GM12878 (cell line): ENCODE results near the gene RPGRIP1. TPM values are rescaled to one million over a fixed set of nuclear protein-coding genes. Genes with fewer than 3 reads are reported as not detected.

Source experiments
- ATAC-seq: fragments of 200-7000 bp; cut with Tn5 transposase; 3 replicates; pipeline ENCODE4 v1.9.1; 2020; ENCODE audit warnings: mild to moderate bottlenecking, moderate library complexity
- BruUV-seq: library from RNA; stranded (reverse); fragments of 400-500 nt; replicated peaks from 2 replicates; lab custom pipeline; 2021; lab: Mats Ljungman, UMichigan
- CTCF ChIA-PET: fragments of 300-600 bp; sonication (Branson Sonifier 250); formaldehyde crosslinking; extraction: SDS; loops from one replicate; lab custom pipeline; 2021; ENCODE audit warnings: inconsistent platforms; lab: Yijun Ruan, JAX
- POLR2A ChIA-PET: fragments of 350-600 bp; formaldehyde crosslinking; extraction: SDS; loops from one replicate; lab custom pipeline; 2021; ENCODE audit warnings: inconsistent platforms; lab: Charles Lee
- RAD21 ChIA-PET: fragments of 300-600 bp; sonication (Branson Sonifier 250); formaldehyde crosslinking; loops from one replicate; lab custom pipeline; 2023; ENCODE audit warnings: antibody characterized with exemption; ENCODE audit not compliant: unreplicated experiment; lab: Charles Lee
- SMC1A ChIA-PET: fragments of 300-600 bp; sonication (Branson Sonifier 250); formaldehyde crosslinking; loops from one replicate; lab custom pipeline; 2023; ENCODE audit not compliant: unreplicated experiment, uncharacterized antibody; lab: Charles Lee
- DNase-seq: peaks from one replicate; pipeline ENCODE4 v3.0.0-alpha.2; 2011; ENCODE audit warnings: low read depth, low spot score
- FAIRE-seq: peaks from 3 replicates; lab custom pipeline; 2011; peaks lifted over from hg19 to GRCh38; lab: Jason Lieb, UNC
- H2AFZ ChIP-seq: 2 replicates; pipeline ENCODE4 v1.6.0; 2011; ENCODE audit warnings: low read depth, low read length, control low read depth; ENCODE audit not compliant: control insufficient read depth
- H3K27ac ChIP-seq: 2 replicates; pipeline ENCODE4 v1.5.1; 2011; ENCODE audit warnings: control low read depth; ENCODE audit not compliant: control insufficient read depth, insufficient read depth
- H3K27me3 ChIP-seq, 2 experiments: replicated peaks in 1 of 2; 2 replicates each; pipeline versions ENCODE4 v1.6.0 to v1.6.1; 2011; ENCODE audit warnings: low read length in 1 of 2; ENCODE audit not compliant: control insufficient read depth in 2 of 2, insufficient read depth in 2 of 2
- H3K36me3 ChIP-seq, 2 experiments: 2 replicates each; pipeline ENCODE4 v1.5.1; 2011; ENCODE audit warnings: low read length in 1 of 2; ENCODE audit not compliant: control insufficient read depth in 2 of 2, insufficient read depth in 2 of 2
- H3K4me1 ChIP-seq: 2 replicates; pipeline ENCODE4 v1.6.1; 2011; ENCODE audit warnings: mild to moderate bottlenecking, low read length, moderate library complexity, mixed read lengths; ENCODE audit not compliant: control insufficient read depth, insufficient read depth
- H3K4me2 ChIP-seq: 2 replicates; pipeline ENCODE4 v1.6.0; 2011; ENCODE audit warnings: control low read depth; ENCODE audit not compliant: control insufficient read depth, insufficient read depth
- H3K4me3 ChIP-seq: fragments of 200-600 bp; sonication (generic); 2 replicates; pipeline ENCODE4 v1.5.1; 2016
- H3K79me2 ChIP-seq: 2 replicates; pipeline ENCODE4 v1.6.0; 2011; ENCODE audit warnings: low read length; ENCODE audit not compliant: control insufficient read depth, insufficient read depth
- H3K9ac ChIP-seq: 2 replicates; pipeline ENCODE4 v1.8.0; 2011; ENCODE audit warnings: low read length, control low read depth, mixed read lengths; ENCODE audit not compliant: control insufficient read depth, insufficient read depth
- H3K9me3 ChIP-seq: replicated peaks from 3 replicates; pipeline ENCODE4 v1.5.1; 2011; ENCODE audit warnings: mild to moderate bottlenecking, low read length; ENCODE audit not compliant: control insufficient read depth, insufficient read depth
- H4K20me1 ChIP-seq: 2 replicates; pipeline ENCODE4 v1.6.0; 2011; ENCODE audit not compliant: control insufficient read depth, insufficient read depth
- BCL11A ChIP-seq: IDR thresholded peaks from 2 replicates; pipeline ENCODE4 v1.6.1; 2011; ENCODE audit warnings: low read depth, low read length
- CEBPZ ChIP-seq: fragments of 150-350 bp; IDR thresholded peaks from 2 replicates; pipeline ENCODE4 v1.6.1; 2016; ENCODE audit warnings: low read depth, low read length
- CUX1 ChIP-seq: IDR thresholded peaks from 2 replicates; pipeline ENCODE4 v1.6.1; 2012; ENCODE audit warnings: improper control_type of control experiment, low read depth, low read length; ENCODE audit not compliant: insufficient replicate concordance
- E2F4 ChIP-seq: IDR thresholded peaks from 2 replicates; pipeline ENCODE4 v1.6.1; 2012; ENCODE audit warnings: low read depth, low read length, improper control_type of control experiment
- HCFC1 ChIP-seq: fragments of 150-350 bp; IDR thresholded peaks from 2 replicates; pipeline ENCODE4 v1.6.1; 2014; ENCODE audit warnings: low read length
- IRF4 ChIP-seq: IDR thresholded peaks from 2 replicates; pipeline ENCODE4 v1.6.1; 2011; ENCODE audit warnings: low read depth, low read length
- MYB ChIP-seq: fragments of 150-350 bp; IDR thresholded peaks from 2 replicates; pipeline ENCODE4 v1.6.1; 2014; ENCODE audit warnings: mild to moderate bottlenecking, low read depth, low read length, borderline replicate concordance
- NBN ChIP-seq: fragments of 450-650 bp; IDR thresholded peaks from 2 replicates; pipeline ENCODE4 v1.6.1; 2016
- REST ChIP-seq: IDR thresholded peaks from 2 replicates; pipeline ENCODE4 v1.6.1; 2012; ENCODE audit warnings: mild to moderate bottlenecking, low read depth, low read length
- WGBS: methylation state at CpG from one replicate; pipeline ENCODE4 v1.1.6; 2016; ENCODE audit warnings: low lambda C conversion rate; ENCODE audit not compliant: insufficient replicate concordance, insufficient coverage; ENCODE audit errors: missing lambda C conversion rate; 5-methylcytosine and 5-hydroxymethylcytosine counted together
- in situ Hi-C: fragments of 300-500 bp; cut with MboI; formaldehyde crosslinking; loops from 9 replicates; pipeline ENCODE4 v1.14.3; 2018; ENCODE audit warnings: mixed read lengths
- intact Hi-C: fragments of 100-400 bp; cut with micrococcal nuclease; formaldehyde crosslinking; loops from one replicate; pipeline ENCODE4 v1.14.2; 2022; ENCODE audit not compliant: unreplicated experiment
- polyA plus RNA-seq, 11 experiments: library from polyadenylated mRNA; depleted of rRNA in 4 of 11; unstranded in 6 of 11; stranded (reverse) in 5 of 11; fragments of >200 nt; fragmentation: Nextera tagmentation in 4 of 11; fragmentation: Illumina TruSeq in 1 of 11; extraction: Ambion mirVana in 4 of 11; extraction: Trizol in 1 of 11; gene quantifications; 1 replicate in 1 of 11; 2 replicates in 10 of 11; pipeline versions ENCODE4 v1.2.1 to v1.2.3, GENCODE V29; 2011 to 2016; ENCODE audit warnings: inconsistent platforms in 2 of 11, missing spikeins in 2 of 11, low read depth in 1 of 11
- total RNA-seq, 4 experiments: library from RNA; depleted of rRNA in 3 of 4; stranded (reverse); fragments of >200 nt in 3 of 4; fragmentation: Illumina TruSeq in 1 of 4; extraction: Trizol in 1 of 4; gene quantifications; 2 replicates each; pipeline versions ENCODE4 v1.2.1 to v1.2.3, GENCODE V29; 2013 to 2021

The RPGRIP1 gene
- total and polyA plus RNA-seq, 10 of the 15 experiments (the other 5 are each of a cell fraction or from before 2014, with no cell fraction given) = 0.07 to 1.1 (median 0.30) TPM; not detected in 1

GRCh38 chr14:21275261-21275858 is 4.5 kb upstream of the RPGRIP1 start:
- POLR2A ChIA-PET = no interaction called here
- FAIRE-seq = no peak
- intact Hi-C loops (no loop called here), in situ Hi-C loops (no loop called here)
- no peak for DNase-seq
- H3K27ac ChIP-seq = no peak overlapping the region
- BruUV-seq = no TSS peak
- CTCF ChIA-PET = no interaction called here
- WGBS = 71% methylated on average over 9 of the region's 9 CpGs
- H3K9ac ChIP-seq = no peak overlapping the region
- H3K4me2 ChIP-seq = no peak overlapping the region
- RAD21 ChIA-PET = interaction anchor here (0.7 to 1.9 kb wide), 3 partner anchors 11 to 32 kb away, joined by 3 to 7 read pairs (median 3); no protein-coding TSS in a partner anchor
- no peaks in the 10 kb centered on the region for H3K27me3 ChIP-seq
- SMC1A ChIA-PET = interaction anchor here (0.7 to 1.9 kb wide), 3 partner anchors 8 to 24 kb away, joined by 3 to 5 read pairs (median 3); no protein-coding TSS in a partner anchor
- no peak overlapping the region for H2AFZ ChIP-seq
- H3K9me3 ChIP-seq = no peaks in the 10 kb centered on the region
- H4K20me1 ChIP-seq = no peaks in the 10 kb centered on the region
- ATAC-seq = no peak
- H3K4me3 ChIP-seq = no peak overlapping the region
- peaks cover 2% of the 10 kb centered on the region; the same call in 1 of the 2 replicates for H3K4me1 ChIP-seq
- no peaks in the 10 kb centered on the region for H3K36me3 ChIP-seq
- no peaks in the 10 kb centered on the region for H3K79me2 ChIP-seq
- TF ChIP-seq BCL11A (no peak), CUX1 (no peak), REST (no peak), CEBPZ (no peak), MYB (no peak), E2F4 (no peak), NBN (no peak), HCFC1 (no peak), IRF4 (no peak)
